ENCODE measurements around the gene TLL1.

Gene TLL1

DNA sequence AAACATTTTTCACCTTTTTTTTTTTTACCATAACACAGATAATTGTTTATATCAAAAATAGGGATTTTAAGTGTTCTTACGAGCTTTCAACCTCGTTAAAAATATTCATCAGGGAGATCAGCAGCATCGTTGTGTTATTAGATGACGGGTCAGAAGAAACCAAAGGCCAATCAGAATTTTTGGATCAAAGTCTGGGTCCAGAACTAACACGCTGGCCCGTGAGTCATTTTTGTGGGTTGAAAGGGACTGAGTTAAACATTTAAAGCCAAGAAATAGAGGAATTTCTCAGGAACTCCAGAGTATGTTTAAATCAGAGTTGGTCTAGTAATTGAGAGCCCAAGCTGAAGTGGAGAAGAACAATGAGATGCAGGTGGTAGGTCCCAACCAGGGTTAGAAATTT lies 170.8 kb downstream of the TLL1 start:
- in situ Hi-C loops (cut with MboI; ENCODE audit: low sequenced_read_pairs), result no loop called here

GRCh38 chr4:166044871-166045270 lies 171.8 kb downstream of the TLL1 start:
- in situ Hi-C loops (cut with MboI; ENCODE audit: low sequenced_read_pairs), result no loop called here

DNA sequence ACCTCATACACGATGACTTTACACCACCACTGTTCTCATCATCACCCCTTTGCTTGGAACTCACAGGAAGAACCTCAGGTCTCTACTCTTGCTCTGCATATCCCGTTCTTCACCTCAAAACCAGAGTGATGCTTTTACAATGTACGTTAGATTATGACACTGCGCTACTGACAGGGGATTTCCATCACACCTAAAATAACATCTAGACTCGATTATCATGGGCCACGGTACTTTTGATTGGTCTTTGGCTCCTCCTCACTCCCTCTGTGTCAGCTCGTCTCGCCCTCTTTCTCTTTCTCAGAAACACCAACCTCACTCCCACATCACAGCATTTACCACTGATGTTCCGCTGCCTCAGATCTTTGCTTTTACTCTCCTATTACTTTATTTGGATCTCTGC lies 172.4 kb downstream of the TLL1 start:
- in situ Hi-C loops (cut with MboI; ENCODE audit: low sequenced_read_pairs), result no loop called here

- in situ Hi-C loops (cut with MboI; ENCODE audit: low sequenced_read_pairs), result no loop called here
These were observed 176.0 kb downstream of the TLL1 start for GRCh38 chr4:166049036-166049435.

- in situ Hi-C loops (cut with MboI; ENCODE audit: low sequenced_read_pairs), result no loop called here
These were observed 191.7 kb downstream of the TLL1 start for GRCh38 chr4:166064721-166065120.

GRCh38 chr4:166065324-166065723 lies 192.3 kb downstream of the TLL1 start:
- in situ Hi-C loops (cut with MboI; ENCODE audit: low sequenced_read_pairs), result no loop called here

DNA sequence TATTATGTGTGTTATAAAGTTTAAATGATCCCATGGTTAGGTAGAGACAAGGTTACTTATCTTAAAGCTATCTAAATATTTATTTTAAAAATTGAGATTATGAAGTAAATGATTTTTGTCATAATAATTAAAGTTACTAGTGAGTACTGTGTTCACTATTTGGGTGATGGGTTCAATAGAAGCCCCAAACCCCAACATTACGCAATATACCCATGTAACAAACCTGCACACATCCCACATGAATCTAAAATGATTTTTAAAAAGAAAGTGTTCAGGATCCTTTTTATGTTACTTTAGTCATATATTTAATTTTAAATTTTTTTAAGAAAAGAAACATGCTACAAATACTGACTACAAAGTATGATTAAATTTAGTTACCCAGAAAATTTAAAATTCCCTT lies 193.9 kb downstream of the TLL1 start:
- in situ Hi-C loops (cut with MboI; ENCODE audit: low sequenced_read_pairs), result no loop called here

- in situ Hi-C loops (cut with MboI; ENCODE audit: low sequenced_read_pairs), result no loop called here
These were observed 194.9 kb downstream of the TLL1 start for GRCh38 chr4:166067915-166068314.

DNA sequence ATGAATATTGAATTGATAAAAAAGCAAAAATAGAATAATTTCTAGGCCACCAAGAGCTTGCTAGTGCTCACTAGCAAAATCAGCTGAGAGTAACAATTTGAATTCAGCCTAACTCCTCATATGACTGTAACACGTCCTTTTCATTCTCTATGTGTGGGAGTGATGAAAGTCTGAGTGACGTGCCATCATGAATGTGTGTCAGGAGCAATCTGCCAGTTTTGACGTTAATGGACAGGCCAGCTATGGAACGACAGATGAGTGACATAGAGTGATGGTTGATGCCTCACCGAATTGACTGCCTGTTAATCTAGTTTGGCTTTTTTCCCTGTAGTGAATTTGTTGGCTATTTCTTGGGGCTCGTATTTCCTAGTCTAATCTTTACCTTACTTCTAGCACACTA lies 200.7 kb downstream of the TLL1 start:
- in situ Hi-C loops (cut with MboI; ENCODE audit: low sequenced_read_pairs), result no loop called here

GRCh38 chr4:166075599-166075998 lies 202.6 kb downstream of the TLL1 start:
- in situ Hi-C loops (cut with MboI; ENCODE audit: low sequenced_read_pairs), result no loop called here

- in situ Hi-C loops (cut with MboI; ENCODE audit: low sequenced_read_pairs), result no loop called here
These were observed 204.7 kb downstream of the TLL1 start for GRCh38 chr4:166077782-166078181.

- in situ Hi-C loops (cut with MboI; ENCODE audit: low sequenced_read_pairs), result no loop called here
These were observed 205.3 kb downstream of the TLL1 start for GRCh38 chr4:166078383-166078782.

DNA sequence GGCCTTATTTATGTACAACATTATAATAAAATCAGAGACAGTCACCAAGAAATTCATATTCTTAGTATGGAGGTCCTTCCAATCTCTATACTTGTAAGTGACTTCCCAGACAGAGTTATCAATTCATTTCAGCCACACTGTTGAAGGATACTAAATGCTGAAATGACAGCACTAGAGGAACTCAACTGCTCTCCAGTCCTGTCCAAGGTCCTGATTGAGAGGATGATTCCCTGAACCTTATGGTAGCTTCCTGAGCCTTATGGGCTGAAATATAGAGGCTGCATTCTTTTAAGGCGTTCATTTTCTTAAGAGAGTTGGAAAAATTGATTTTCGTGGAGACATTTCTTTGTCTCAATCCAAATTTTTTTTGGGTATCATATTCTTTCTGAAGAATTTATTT lies 205.9 kb downstream of the TLL1 start:
- in situ Hi-C loops (cut with MboI; ENCODE audit: low sequenced_read_pairs), result no loop called here

GRCh38 chr4:166087569-166087968 lies 214.5 kb downstream of the TLL1 start:
- in situ Hi-C loops (cut with MboI; ENCODE audit: low sequenced_read_pairs), result no loop called here

DNA sequence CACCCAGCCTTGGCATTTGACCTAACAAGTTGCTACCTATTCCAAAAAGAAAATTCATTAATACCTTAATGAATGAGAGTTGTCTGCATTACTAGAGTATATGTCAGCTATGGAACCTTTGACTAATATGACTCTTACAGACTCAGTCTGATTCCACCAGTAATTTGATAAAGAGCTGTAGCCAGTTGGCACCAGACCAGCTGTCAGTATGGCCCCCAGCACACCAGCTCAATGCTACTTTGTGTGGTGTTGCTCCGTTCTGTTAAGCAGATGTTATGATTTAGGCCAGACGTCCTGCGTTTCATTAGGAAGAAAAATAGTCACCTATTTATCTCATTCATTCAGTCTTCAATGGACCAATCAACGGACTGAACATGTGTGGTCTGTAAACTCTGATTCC lies 215.5 kb downstream of the TLL1 start:
- in situ Hi-C loops (cut with MboI; ENCODE audit: low sequenced_read_pairs), result no loop called here

DNA sequence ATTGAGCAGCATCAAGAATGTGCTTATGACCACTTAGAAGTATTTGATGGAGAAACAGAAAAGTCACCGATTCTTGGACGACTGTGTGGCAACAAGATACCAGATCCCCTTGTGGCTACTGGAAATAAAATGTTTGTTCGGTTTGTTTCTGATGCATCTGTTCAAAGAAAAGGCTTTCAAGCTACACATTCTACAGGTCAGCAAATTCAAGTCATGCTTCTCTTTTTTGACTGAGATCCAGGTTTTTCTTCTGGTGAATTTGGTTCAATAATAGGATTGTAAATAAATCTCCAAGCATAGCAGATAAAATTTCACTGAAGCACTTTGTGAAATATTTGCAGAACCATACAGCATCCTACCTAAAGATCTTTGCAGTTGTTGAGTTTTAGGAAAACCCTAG lies 218.1 kb downstream of the TLL1 start:
- in situ Hi-C loops (cut with MboI; ENCODE audit: low sequenced_read_pairs), result no loop called here

DNA sequence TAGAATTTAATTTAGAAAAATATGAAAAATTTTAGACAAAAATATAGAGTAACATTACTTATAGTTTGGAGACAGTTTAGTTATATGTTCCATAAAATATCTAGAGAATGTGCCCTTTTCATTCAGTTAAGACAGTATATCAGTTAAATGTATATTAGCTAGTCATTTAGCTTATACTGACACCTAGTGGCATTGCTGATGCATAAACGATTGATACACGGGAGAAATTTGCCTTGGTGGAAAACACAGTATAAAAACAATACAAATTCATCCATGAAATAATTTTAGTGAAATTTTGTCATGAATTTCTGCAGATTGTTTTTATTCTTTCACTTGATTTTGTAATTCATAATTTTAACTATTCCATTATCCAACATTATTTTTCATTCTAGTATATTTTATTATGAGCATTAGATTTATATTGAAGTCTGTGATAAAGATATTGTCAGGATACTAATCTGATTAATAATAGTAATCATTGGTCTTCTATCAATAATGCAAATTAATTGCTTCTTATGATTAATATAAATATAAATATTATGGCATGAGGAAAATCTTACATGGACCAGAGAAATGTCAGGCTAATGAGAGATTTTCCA lies 219.0 kb downstream of the TLL1 start:
- in situ Hi-C loops (cut with MboI; ENCODE audit: low sequenced_read_pairs), result no loop called here

- in situ Hi-C loops (cut with MboI; ENCODE audit: low sequenced_read_pairs), result no loop called here
These were observed 219.8 kb downstream of the TLL1 start for GRCh38 chr4:166092797-166093290.

DNA sequence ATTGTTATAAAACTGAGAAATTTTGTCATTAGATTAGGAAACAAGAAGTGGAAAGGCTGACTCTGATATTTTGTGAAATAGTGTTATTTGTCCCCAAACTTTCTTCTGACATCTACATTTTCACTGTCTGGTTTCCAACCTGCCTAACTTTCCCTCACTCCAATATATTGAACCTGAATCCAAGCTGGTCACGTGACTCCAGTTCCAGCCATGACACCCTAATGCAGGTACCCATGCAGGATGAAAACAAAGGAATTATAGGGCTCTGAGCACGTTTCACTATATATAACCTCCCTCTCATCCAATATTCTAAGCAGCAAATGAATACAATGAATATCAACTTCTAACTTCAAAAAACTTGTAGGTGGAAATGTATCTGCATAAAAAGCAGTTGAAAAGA lies 231.6 kb downstream of the TLL1 start:
- in situ Hi-C loops (cut with MboI; ENCODE audit: low sequenced_read_pairs), result no loop called here

DNA sequence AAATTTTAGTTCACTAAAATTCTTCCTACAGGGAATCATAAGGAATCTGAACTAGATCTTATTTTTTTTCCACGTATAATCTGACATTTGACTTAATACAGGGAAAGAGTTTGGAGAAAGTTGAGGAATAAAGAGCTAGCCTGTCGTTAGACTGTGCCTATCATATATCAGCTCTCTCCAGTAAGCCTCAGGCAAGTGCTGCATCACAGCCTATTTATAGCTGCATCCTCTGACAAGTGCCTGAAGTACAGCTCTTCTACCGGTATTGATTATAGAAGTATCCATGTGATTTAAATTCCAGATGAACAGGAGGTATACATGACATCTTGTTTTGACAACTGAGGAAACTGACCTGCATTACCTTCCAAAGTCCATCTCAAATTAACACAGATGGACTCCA lies 248.9 kb downstream of the TLL1 start:
- in situ Hi-C loops (cut with MboI; ENCODE audit: low sequenced_read_pairs), result no loop called here

- in situ Hi-C loops (cut with MboI; ENCODE audit: low sequenced_read_pairs), result no loop called here
These were observed 250.5 kb downstream of the TLL1 start for GRCh38 chr4:166123546-166123945.

DNA sequence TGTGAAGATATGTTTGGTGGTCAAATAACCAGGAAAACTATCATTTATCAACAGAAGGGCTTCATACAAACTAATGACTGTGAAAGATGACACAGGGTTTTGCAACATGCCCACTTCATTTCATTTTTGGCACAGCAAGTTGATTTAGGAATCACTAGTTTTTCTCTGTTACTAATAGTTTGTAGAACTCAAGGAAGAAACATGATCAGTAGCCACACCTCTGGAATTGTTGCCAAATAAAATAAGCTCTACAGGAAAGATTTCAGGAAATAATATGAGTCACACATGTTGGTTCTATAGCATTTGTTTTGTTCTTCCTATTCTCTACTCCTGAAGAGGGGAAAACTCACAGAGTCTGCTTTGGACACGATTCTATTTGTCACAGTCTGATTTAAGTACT lies 255.4 kb downstream of the TLL1 start:
- in situ Hi-C loops (cut with MboI; ENCODE audit: low sequenced_read_pairs), result no loop called here

DNA sequence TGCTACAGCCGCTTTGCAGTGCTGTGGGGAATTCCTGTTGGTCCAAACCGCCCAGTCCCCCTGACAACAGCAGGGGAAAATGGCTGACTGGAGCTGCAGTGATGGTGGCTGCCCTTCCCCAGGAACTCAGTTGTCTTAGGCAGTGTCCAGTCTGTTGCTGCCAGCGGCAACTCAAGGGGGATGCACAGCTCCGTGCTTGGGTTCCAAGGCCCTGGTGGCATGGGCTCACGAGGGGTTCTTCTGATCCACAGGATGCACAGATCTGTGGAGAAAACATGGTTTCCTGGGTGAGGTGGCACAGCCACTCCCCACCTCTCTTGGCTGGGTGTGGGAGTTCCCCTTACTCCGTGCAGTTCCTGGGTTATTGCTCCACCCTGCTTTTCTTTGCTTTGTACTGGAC lies 261.2 kb downstream of the TLL1 start:
- in situ Hi-C loops (cut with MboI; ENCODE audit: low sequenced_read_pairs), result no loop called here

All from hTERT RPE-1 (cell line).